ENCODE data around the gene SLC24A3.

The SLC24A3 gene

GRCh38 chr20:19522071-19522801, 309.8 kb downstream of the SLC24A3 start:
- no peak for TF ChIP-seq CTCF (IDR thresholded peaks at IDR 0.05; ENCODE audit: borderline replicate concordance, insufficient read depth, low read depth, low read length)
- no peak overlapping the region for H3K4me3 ChIP-seq (ENCODE audit: low read depth, low read length)

- TF ChIP-seq CTCF (IDR thresholded peaks at IDR 0.05; ENCODE audit: borderline replicate concordance, insufficient read depth, low read depth, low read length), result no peak
- H3K4me3 ChIP-seq (ENCODE audit: low read depth, low read length), result no peak overlapping the region
These were observed 310.6 kb downstream of the SLC24A3 start for GRCh38 chr20:19522836-19523590.

- no peak for TF ChIP-seq CTCF (IDR thresholded peaks at IDR 0.05; ENCODE audit: borderline replicate concordance, insufficient read depth, low read depth, low read length)
- no peak overlapping the region for H3K4me3 ChIP-seq (ENCODE audit: low read depth, low read length)
These were observed 312.2 kb downstream of the SLC24A3 start for GRCh38 chr20:19524691-19525090.

GRCh38 chr20:19527509-19527908, 315.1 kb downstream of the SLC24A3 start:
- no peak overlapping the region for H3K4me3 ChIP-seq (ENCODE audit: low read depth, low read length)
- TF ChIP-seq CTCF (IDR thresholded peaks at IDR 0.05; ENCODE audit: borderline replicate concordance, insufficient read depth, low read depth, low read length), result no peak

- no peak overlapping the region for H3K4me3 ChIP-seq (ENCODE audit: low read depth, low read length)
- TF ChIP-seq CTCF (IDR thresholded peaks at IDR 0.05; ENCODE audit: borderline replicate concordance, insufficient read depth, low read depth, low read length), result no peak
These were observed 316.0 kb downstream of the SLC24A3 start for GRCh38 chr20:19528286-19529030.

DNA sequence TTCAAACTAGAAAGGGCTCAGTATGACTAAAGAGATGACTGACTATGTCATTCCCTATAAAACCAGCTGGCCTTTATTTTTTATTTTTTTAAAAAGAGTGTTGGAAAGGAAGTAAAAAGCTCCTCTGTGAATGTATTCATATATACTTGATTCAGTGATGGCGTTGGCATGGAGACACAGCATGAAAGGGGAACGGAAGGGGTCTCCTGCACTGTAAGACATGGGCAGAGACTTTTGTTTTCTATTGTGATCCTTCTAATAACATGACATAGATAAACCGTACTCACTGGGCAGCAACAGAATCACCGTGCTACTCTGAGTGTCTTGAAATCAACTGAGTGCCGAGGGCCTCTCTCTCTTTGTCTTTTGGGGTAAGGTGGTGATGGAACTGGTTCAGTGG, 317.6 kb downstream of the SLC24A3 start:
- TF ChIP-seq CTCF (IDR thresholded peaks at IDR 0.05; ENCODE audit: borderline replicate concordance, insufficient read depth, low read depth, low read length), result no peak
- H3K4me3 ChIP-seq (ENCODE audit: low read depth, low read length), result no peak overlapping the region
